Measurements from ENCODE around the gene MEF2B. TPM values are rescaled to one million over a fixed set of nuclear protein-coding genes. Genes with fewer than 3 reads are reported as not detected.

MEF2B gene
- total RNA-seq, 1 experiment from 2014 or later, result 1.3 TPM

- Histone ChIP-seq H3K23me2 (ENCODE audit: insufficient read length, low read depth, low read length, poor library complexity, severe bottlenecking) (peaks cover 12% of the 10 kb centered on the region), H2AFZ (ENCODE audit: low read length) (no peak overlapping the region), H4K5ac (ENCODE audit: insufficient read length, low read depth, low read length) (no peak overlapping the region), H2BK12ac (ENCODE audit: insufficient read length, low read depth, low read length) (no peak overlapping the region), H2AK5ac (ENCODE audit: insufficient read length, low read length) (no peak overlapping the region), H3T11ph (ENCODE audit: low read length) (no peak overlapping the region), H3K27ac (ENCODE audit: insufficient read length, low read depth, low read length) (no peak overlapping the region), H3K27me3 (ENCODE audit: insufficient read depth, low read length) (no peaks in the 10 kb centered on the region), H3K4me2 (ENCODE audit: insufficient read depth, insufficient read length, low read length) (peak overlapping the region; percentile 68), H3K18ac (ENCODE audit: insufficient read length, low read depth, low read length) (peak overlapping the region; percentile 74), H4K8ac (replicated peaks; ENCODE audit: insufficient read length, low read depth, low read length) (no peak overlapping the region), H3K56ac (ENCODE audit: insufficient read length, low read depth, low read length) (no peak overlapping the region), H2BK15ac (ENCODE audit: low read depth, low read length) (no peak overlapping the region), H3K79me1 (ENCODE audit: insufficient read depth, low read depth, low read length, poor library complexity, severe bottlenecking) (no peaks in the 10 kb centered on the region), H4K20me1 (ENCODE audit: control insufficient read depth, insufficient read depth, insufficient read length) (no peaks in the 10 kb centered on the region), H2BK20ac (ENCODE audit: low read depth, low read length, poor library complexity, severe bottlenecking) (no peak overlapping the region), H3K79me2 (ENCODE audit: insufficient read depth, low read length) (no peaks in the 10 kb centered on the region), H3K4me1 (ENCODE audit: insufficient read depth, low read length) (peaks cover 2% of the 10 kb centered on the region; the same call in 1 of the 2 replicates), H3K4ac (ENCODE audit: low read depth, low read length) (no peak overlapping the region), H2BK5ac (ENCODE audit: insufficient read length, low read length) (no peak overlapping the region), H2BK120ac (ENCODE audit: low read depth, low read length, poor library complexity, severe bottlenecking) (no peak overlapping the region), H3K23ac (ENCODE audit: insufficient read length, low read depth, low read length) (no peak overlapping the region), H3K9ac (ENCODE audit: extremely low read depth, insufficient read length, low read length) (no peak overlapping the region), H3K9me3 (ENCODE audit: control insufficient read depth, low read depth, low read length) (no peaks in the 10 kb centered on the region), H3K14ac (ENCODE audit: insufficient read depth, low read length) (no peak overlapping the region), H4K91ac (ENCODE audit: insufficient read length, low read depth, low read length) (no peak overlapping the region)
- peaks cover 0 to 7% (median 5%) of the 10 kb centered on the region in 3 experiments; a peak in 4 of 7 replicates for H3K36me3 Mint-ChIP-seq (ENCODE audit: insufficient read depth in 1 of 3, low read depth in 3 of 3)
- H3K4me3 Mint-ChIP-seq, result peak overlapping the region; percentile 80 to 90
- H3K4me1 Mint-ChIP-seq, result peaks cover 24 to 32% of the 10 kb centered on the region in 2 experiments
- no peak for TF ChIP-seq CTCF (conservative IDR thresholded peaks at IDR 0.05)
- no CpG with 5 or more reads among the region's 25 CpGs for WGBS (ENCODE audit: extremely low coverage, insufficient read length, low lambda C conversion rate)
- H3K27ac Mint-ChIP-seq, result peak overlapping the region; percentile 95 to 98 (median 97)
- H3K27me3 Mint-ChIP-seq (ENCODE audit: low read depth), result peaks cover 26% of the 10 kb centered on the region
- no peaks in the 10 kb centered on the region; a peak in 1 of 5 replicates for H3K9me3 Mint-ChIP-seq
- DNase-seq, result peak; percentile 77
Measured at GRCh38 chr19:19106056-19106551, 64.0 kb downstream of the MEF2B start.

Data from H9 (cell line).